SKM-1 treated with dmso at 0.1 percent for 144 hours (cell line): ENCODE data around the gene CEP97.
"Not testable (repeated sequence)": the region's sequence is repeated elsewhere in the genome, so short reads cannot be mapped to it uniquely, and the experiment has no call there.

Source experiments
- DNase-seq: peaks from one replicate; lab custom pipeline; 2025; ENCODE audit not compliant: unreplicated experiment; lab: John Stamatoyannopoulos, UW

CEP97 gene

GRCh38 chr3:101702726-101703125 is 21.7 kb upstream of the CEP97 start:
- no peak for DNase-seq

GRCh38 chr3:101703169-101703568 is 21.2 kb upstream of the CEP97 start:
- DNase-seq, result no peak

- not testable (repeated sequence) for DNase-seq
These were observed 19.8 kb upstream of the CEP97 start for GRCh38 chr3:101704639-101705038.

- no peak for DNase-seq
These were observed 15.3 kb upstream of the CEP97 start for GRCh38 chr3:101709126-101709525.

- DNase-seq, result no peak
These were observed 6.0 kb upstream of the CEP97 start for GRCh38 chr3:101718455-101718854.

- no peak for DNase-seq
These were observed 4.7 kb upstream of the CEP97 start for GRCh38 chr3:101719604-101720185.

GRCh38 chr3:101720851-101721840 is 3.3 kb upstream of the CEP97 start:
- no peak for DNase-seq

- DNase-seq, result peak; percentile 20
These were observed 1.8 kb upstream of the CEP97 start for GRCh38 chr3:101722394-101723173.

GRCh38 chr3:101725194-101725889 is 928 bp downstream of the CEP97 start:
- DNase-seq, result no peak

GRCh38 chr3:101725890-101726275 is 1.5 kb downstream of the CEP97 start:
- no peak for DNase-seq

- no peak for DNase-seq
These were observed 5.2 kb downstream of the CEP97 start for GRCh38 chr3:101729586-101729985.

GRCh38 chr3:101730839-101731238 is 6.4 kb downstream of the CEP97 start:
- DNase-seq, result no peak

- DNase-seq, result no peak
These were observed 7.8 kb downstream of the CEP97 start for GRCh38 chr3:101732240-101732641.

- no peak for DNase-seq
These were observed 11.4 kb downstream of the CEP97 start for GRCh38 chr3:101735833-101736232.

GRCh38 chr3:101741914-101742313 is 17.5 kb downstream of the CEP97 start:
- DNase-seq, result not testable (repeated sequence)

GRCh38 chr3:101744811-101745210 is 20.4 kb downstream of the CEP97 start:
- no peak for DNase-seq

GRCh38 chr3:101745934-101746333 is 21.5 kb downstream of the CEP97 start:
- DNase-seq, result not testable (repeated sequence)

- not testable (repeated sequence) for DNase-seq
These were observed 29.1 kb downstream of the CEP97 start for GRCh38 chr3:101753386-101754113.

GRCh38 chr3:101758224-101758623 is 33.8 kb downstream of the CEP97 start:
- no peak for DNase-seq

GRCh38 chr3:101762041-101762646 is 37.7 kb downstream of the CEP97 start:
- no peak for DNase-seq
